GM19240 (cell line): ENCODE results near the gene AIP.

Experiments
- DNase-seq: peaks from one replicate; pipeline ENCODE4 v3.0.0; 2011; ENCODE audit warnings: low spot score; ENCODE audit not compliant: insufficient read length

AIP gene

GRCh38 chr11:67532889-67533288 is 50.1 kb downstream of the AIP start:
- DNase-seq, result no peak

GRCh38 chr11:67534070-67534679 is 51.3 kb downstream of the AIP start:
- DNase-seq, result no peak

GRCh38 chr11:67535561-67535960 is 52.7 kb downstream of the AIP start:
- no peak for DNase-seq

- no peak for DNase-seq
Observed at GRCh38 chr11:67538306-67538705, 55.5 kb downstream of the AIP start.

GRCh38 chr11:67538823-67539505 is 56.1 kb downstream of the AIP start:
- no peak for DNase-seq

- no peak for DNase-seq
Observed at GRCh38 chr11:67539550-67539949, 56.7 kb downstream of the AIP start.
